ENCODE measurements around the gene LSAMP.

GRCh38 chr3:116265320-116265695 is 180.0 kb downstream of the LSAMP start:
- TF ChIP-seq GTF2F1 (IDR thresholded peaks at IDR 0.05; ENCODE audit: low read depth, low read length) = no peak
- no peak for TF ChIP-seq CHD1 (IDR thresholded peaks at IDR 0.05; ENCODE audit: low read length)
- TF ChIP-seq TARDBP (IDR thresholded peaks at IDR 0.05) = no peak
